ENCODE results near the gene MPDZ.

The MPDZ gene

DNA sequence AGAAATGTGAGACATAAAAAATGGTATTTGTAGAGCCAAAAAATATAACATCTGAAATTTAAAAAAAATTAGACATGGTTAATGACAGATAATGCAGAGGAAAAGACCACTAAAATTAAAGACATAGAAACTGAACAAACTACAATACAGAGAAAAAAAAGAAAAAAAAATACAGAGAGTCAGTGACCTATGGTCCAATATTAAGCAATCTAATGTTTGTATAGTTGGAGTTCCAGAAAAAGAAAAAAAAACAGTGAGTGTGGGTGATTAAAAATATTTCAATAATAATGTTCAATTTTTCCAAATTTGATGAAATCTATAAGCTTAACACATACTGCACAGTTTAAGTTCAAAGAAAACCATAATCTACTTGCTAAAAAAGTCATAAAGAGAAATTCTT lies 207.6 kb downstream of the MPDZ start:
- ChIA-PET CTCF (no interaction called here), POLR2A (no interaction called here)
- no peak for DNase-seq (ENCODE audit: extremely low spot score)
- no peak for TF ChIP-seq FOXM1 (IDR thresholded peaks at IDR 0.05; ENCODE audit: borderline replicate concordance)
- TF ChIP-seq PKNOX1 (IDR thresholded peaks at IDR 0.05), result no peak
- TF ChIP-seq SUZ12 (IDR thresholded peaks at IDR 0.05), result no peak
- TF ChIP-seq BHLHE40 (IDR thresholded peaks at IDR 0.05; ENCODE audit: borderline replicate concordance), result no peak
- no peak for TF ChIP-seq ELF4 (IDR thresholded peaks at IDR 0.05)
- TF ChIP-seq NFRKB (IDR thresholded peaks at IDR 0.05), result no peak
- no peak for TF ChIP-seq TARDBP (IDR thresholded peaks at IDR 0.05)
- TF ChIP-seq LEF1 (IDR thresholded peaks at IDR 0.05; ENCODE audit: borderline replicate concordance), result no peak
- TF ChIP-seq FOXA1 (IDR thresholded peaks at IDR 0.05), result no peak
- TF ChIP-seq ZNF384 (IDR thresholded peaks at IDR 0.05), result no peak
- TF ChIP-seq ARNT (IDR thresholded peaks at IDR 0.05), result no peak
- no peak for TF ChIP-seq HDGF (IDR thresholded peaks at IDR 0.05; ENCODE audit: borderline replicate concordance)
- TF ChIP-seq SP1 (IDR thresholded peaks at IDR 0.05), result no peak
- no peak for TF ChIP-seq FOXK2 (IDR thresholded peaks at IDR 0.05)

GRCh38 chr9:13070612-13071595 lies 208.6 kb downstream of the MPDZ start:
- TF ChIP-seq PKNOX1 (IDR thresholded peaks at IDR 0.05) (no peak), SP1 (IDR thresholded peaks at IDR 0.05) (no peak), L3MBTL2 (conservative IDR thresholded peaks at IDR 0.05) (no peak), ELF4 (IDR thresholded peaks at IDR 0.05) (no peak), CTBP1 (IDR thresholded peaks at IDR 0.05; ENCODE audit: borderline replicate concordance) (no peak), FOXK2 (IDR thresholded peaks at IDR 0.05) (no peak), ARNT (IDR thresholded peaks at IDR 0.05) (no peak), TARDBP (IDR thresholded peaks at IDR 0.05) (no peak), ZNF384 (IDR thresholded peaks at IDR 0.05) (no peak), HDGF (IDR thresholded peaks at IDR 0.05; ENCODE audit: borderline replicate concordance) (no peak), LEF1 (IDR thresholded peaks at IDR 0.05; ENCODE audit: borderline replicate concordance) (no peak), NFRKB (IDR thresholded peaks at IDR 0.05) (no peak), BHLHE40 (IDR thresholded peaks at IDR 0.05; ENCODE audit: borderline replicate concordance) (no peak), SUZ12 (IDR thresholded peaks at IDR 0.05) (no peak), FOXA1 (IDR thresholded peaks at IDR 0.05) (no peak), FOXM1 (IDR thresholded peaks at IDR 0.05; ENCODE audit: borderline replicate concordance) (no peak)
- DNase-seq (ENCODE audit: extremely low spot score), result no peak
- ChIA-PET POLR2A (no interaction called here), CTCF (no interaction called here)

- DNase-seq (ENCODE audit: extremely low spot score), result no peak
- POLR2A ChIA-PET, result no interaction called here
- no peak for TF ChIP-seq ELF4 (IDR thresholded peaks at IDR 0.05)
- TF ChIP-seq ZNF384 (IDR thresholded peaks at IDR 0.05), result no peak
- no peak for TF ChIP-seq FOXK2 (IDR thresholded peaks at IDR 0.05)
- TF ChIP-seq HDGF (IDR thresholded peaks at IDR 0.05; ENCODE audit: borderline replicate concordance), result no peak
- TF ChIP-seq CTBP1 (IDR thresholded peaks at IDR 0.05; ENCODE audit: borderline replicate concordance), result no peak
- TF ChIP-seq ARNT (IDR thresholded peaks at IDR 0.05), result no peak
- no peak for TF ChIP-seq FOXM1 (IDR thresholded peaks at IDR 0.05; ENCODE audit: borderline replicate concordance)
- no peak for TF ChIP-seq L3MBTL2 (conservative IDR thresholded peaks at IDR 0.05)
- no peak for TF ChIP-seq FOXA1 (IDR thresholded peaks at IDR 0.05)
- no peak for TF ChIP-seq SP1 (IDR thresholded peaks at IDR 0.05)
- CTCF ChIA-PET, result no interaction called here
Measured at GRCh38 chr9:13069498-13069897, 210.0 kb downstream of the MPDZ start.

GRCh38 chr9:13064676-13065075 lies 214.8 kb downstream of the MPDZ start:
- no peak for DNase-seq (ENCODE audit: extremely low spot score)
- TF ChIP-seq NFRKB (IDR thresholded peaks at IDR 0.05) (no peak), HDGF (IDR thresholded peaks at IDR 0.05; ENCODE audit: borderline replicate concordance) (no peak), FOXM1 (IDR thresholded peaks at IDR 0.05; ENCODE audit: borderline replicate concordance) (no peak), L3MBTL2 (conservative IDR thresholded peaks at IDR 0.05) (no peak), SP1 (IDR thresholded peaks at IDR 0.05) (no peak), PKNOX1 (IDR thresholded peaks at IDR 0.05) (no peak), ELF4 (IDR thresholded peaks at IDR 0.05) (no peak), TARDBP (IDR thresholded peaks at IDR 0.05) (no peak), BHLHE40 (IDR thresholded peaks at IDR 0.05; ENCODE audit: borderline replicate concordance) (no peak), LEF1 (IDR thresholded peaks at IDR 0.05; ENCODE audit: borderline replicate concordance) (no peak), FOXA1 (IDR thresholded peaks at IDR 0.05) (no peak), ARNT (IDR thresholded peaks at IDR 0.05) (no peak), FOXK2 (IDR thresholded peaks at IDR 0.05) (no peak), SUZ12 (IDR thresholded peaks at IDR 0.05) (no peak)
- CTCF ChIA-PET, result no interaction called here
- POLR2A ChIA-PET, result no interaction called here

DNA sequence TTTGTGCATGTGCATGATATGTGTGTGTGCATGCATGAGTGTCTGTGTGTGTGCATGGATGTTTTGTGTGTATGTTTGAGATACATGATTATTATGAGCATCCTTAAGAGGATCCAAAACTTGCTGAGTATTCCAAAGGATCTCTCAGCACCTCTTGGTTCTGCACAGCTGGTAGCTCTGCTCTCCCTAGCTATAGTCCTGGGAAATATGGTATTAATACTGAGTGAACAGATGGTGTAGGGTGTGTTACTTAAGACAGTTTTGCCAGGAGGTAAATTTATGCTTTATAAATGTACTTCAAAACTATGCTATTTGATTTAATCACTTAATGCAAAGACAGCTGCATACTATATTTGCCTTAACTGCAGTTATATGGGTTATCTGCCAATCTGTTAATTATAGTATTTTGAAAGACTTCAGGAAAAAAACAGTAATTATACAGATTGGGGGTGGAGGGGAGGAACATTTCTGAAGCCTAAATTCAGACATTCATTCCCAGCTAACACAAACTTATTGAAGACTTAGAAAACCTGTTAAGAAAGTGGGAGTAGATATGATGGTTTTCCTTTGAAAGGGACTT lies 215.5 kb downstream of the MPDZ start:
- POLR2A ChIA-PET, result no interaction called here
- CTCF ChIA-PET, result no interaction called here
- DNase-seq (ENCODE audit: extremely low spot score), result no peak
- TF ChIP-seq L3MBTL2 (conservative IDR thresholded peaks at IDR 0.05) (no peak), CTBP1 (IDR thresholded peaks at IDR 0.05; ENCODE audit: borderline replicate concordance) (no peak), PKNOX1 (IDR thresholded peaks at IDR 0.05) (no peak), FOXM1 (IDR thresholded peaks at IDR 0.05; ENCODE audit: borderline replicate concordance) (no peak), HDGF (IDR thresholded peaks at IDR 0.05; ENCODE audit: borderline replicate concordance) (no peak), FOXA1 (IDR thresholded peaks at IDR 0.05) (no peak), LEF1 (IDR thresholded peaks at IDR 0.05; ENCODE audit: borderline replicate concordance) (no peak), BHLHE40 (IDR thresholded peaks at IDR 0.05; ENCODE audit: borderline replicate concordance) (no peak), ZNF384 (IDR thresholded peaks at IDR 0.05) (no peak), TARDBP (IDR thresholded peaks at IDR 0.05) (no peak), FOXK2 (IDR thresholded peaks at IDR 0.05) (no peak), ARNT (IDR thresholded peaks at IDR 0.05) (no peak)
